Mucosa of stomach (tissue), 1 donor: ENCODE measurements around the gene TENM3.

ENCODE experiments used
- H3K27me3 ChIP-seq: one replicate; pipeline ENCODE4 v1.7.0; 2013; ENCODE audit warnings: mild to moderate bottlenecking, low read length; ENCODE audit not compliant: control insufficient read depth, insufficient read depth
- H3K36me3 ChIP-seq: one replicate; pipeline ENCODE4 v1.7.0; 2013; ENCODE audit warnings: low read length; ENCODE audit not compliant: control insufficient read depth, insufficient read depth
- H3K4me1 ChIP-seq: one replicate; pipeline ENCODE4 v1.7.0; 2013; ENCODE audit warnings: mild to moderate bottlenecking, low read length; ENCODE audit not compliant: control insufficient read depth, insufficient read depth
- H3K4me3 ChIP-seq: one replicate; pipeline ENCODE4 v1.7.0; 2013; ENCODE audit warnings: low read length
- H3K9ac ChIP-seq: one replicate; pipeline ENCODE4 v1.7.0; 2013; ENCODE audit warnings: mild to moderate bottlenecking, low read length, moderate library complexity
- H3K9me3 ChIP-seq: one replicate; pipeline ENCODE4 v1.7.0; 2013; ENCODE audit warnings: mild to moderate bottlenecking, low read length, moderate library complexity; ENCODE audit not compliant: control insufficient read depth
- donor health status: Pancreatic carcinoma.

The TENM3 gene

GRCh38 chr4:182328505-182328904 is 85.3 kb downstream of the TENM3 start:
- Histone ChIP-seq H3K9me3 (no peaks in the 10 kb centered on the region), H3K4me3 (no peak overlapping the region), H3K36me3 (no peaks in the 10 kb centered on the region), H3K4me1 (no peaks in the 10 kb centered on the region), H3K27me3 (no peaks in the 10 kb centered on the region), H3K9ac (no peak overlapping the region)

- H3K27me3 ChIP-seq = no peaks in the 10 kb centered on the region
- H3K9me3 ChIP-seq = no peaks in the 10 kb centered on the region
- H3K36me3 ChIP-seq = no peaks in the 10 kb centered on the region
- no peak overlapping the region for H3K9ac ChIP-seq
- no peaks in the 10 kb centered on the region for H3K4me1 ChIP-seq
- H3K4me3 ChIP-seq = no peak overlapping the region
Observed at GRCh38 chr4:182337366-182337765, 94.2 kb downstream of the TENM3 start.

GRCh38 chr4:182338063-182338462 is 94.9 kb downstream of the TENM3 start:
- Histone ChIP-seq H3K4me3 (no peak overlapping the region), H3K4me1 (no peaks in the 10 kb centered on the region), H3K36me3 (no peaks in the 10 kb centered on the region), H3K9ac (no peak overlapping the region), H3K27me3 (no peaks in the 10 kb centered on the region), H3K9me3 (no peaks in the 10 kb centered on the region)

GRCh38 chr4:182338746-182339145 is 95.5 kb downstream of the TENM3 start:
- H3K9me3 ChIP-seq = no peaks in the 10 kb centered on the region
- no peak overlapping the region for H3K9ac ChIP-seq
- H3K27me3 ChIP-seq = no peaks in the 10 kb centered on the region
- H3K4me1 ChIP-seq = no peaks in the 10 kb centered on the region
- no peaks in the 10 kb centered on the region for H3K36me3 ChIP-seq
- no peak overlapping the region for H3K4me3 ChIP-seq

- no peaks in the 10 kb centered on the region for H3K9me3 ChIP-seq
- H3K9ac ChIP-seq = no peak overlapping the region
- H3K4me1 ChIP-seq = no peaks in the 10 kb centered on the region
- no peak overlapping the region for H3K4me3 ChIP-seq
- no peaks in the 10 kb centered on the region for H3K27me3 ChIP-seq
- H3K36me3 ChIP-seq = no peaks in the 10 kb centered on the region
Observed at GRCh38 chr4:182339221-182339641, 96.0 kb downstream of the TENM3 start.

- Histone ChIP-seq H3K4me1 (no peaks in the 10 kb centered on the region), H3K4me3 (no peak overlapping the region), H3K9ac (no peak overlapping the region), H3K9me3 (no peaks in the 10 kb centered on the region), H3K27me3 (no peaks in the 10 kb centered on the region), H3K36me3 (no peaks in the 10 kb centered on the region)
Observed at GRCh38 chr4:182343453-182343852, 100.3 kb downstream of the TENM3 start.

- no peaks in the 10 kb centered on the region for H3K36me3 ChIP-seq
- no peaks in the 10 kb centered on the region for H3K27me3 ChIP-seq
Observed at GRCh38 chr4:182344968-182345367, 101.8 kb downstream of the TENM3 start.

GRCh38 chr4:182346250-182346649 is 103.0 kb downstream of the TENM3 start:
- no peaks in the 10 kb centered on the region for H3K36me3 ChIP-seq
- no peaks in the 10 kb centered on the region for H3K27me3 ChIP-seq
- H3K9ac ChIP-seq = no peak overlapping the region
- H3K9me3 ChIP-seq = no peaks in the 10 kb centered on the region
- H3K4me3 ChIP-seq = no peak overlapping the region
- no peaks in the 10 kb centered on the region for H3K4me1 ChIP-seq

More at GRCh38 chr4:182344968-182345367, 101.8 kb downstream of the TENM3 start:
- H3K4me1 ChIP-seq = no peaks in the 10 kb centered on the region
- no peak overlapping the region for H3K4me3 ChIP-seq
- no peaks in the 10 kb centered on the region for H3K9me3 ChIP-seq
- H3K9ac ChIP-seq = no peak overlapping the region

- no peak overlapping the region for H3K9ac ChIP-seq
- no peaks in the 10 kb centered on the region for H3K36me3 ChIP-seq
- H3K4me3 ChIP-seq = no peak overlapping the region
- no peaks in the 10 kb centered on the region for H3K9me3 ChIP-seq
- no peaks in the 10 kb centered on the region for H3K4me1 ChIP-seq
- no peaks in the 10 kb centered on the region for H3K27me3 ChIP-seq
Observed at GRCh38 chr4:182346675-182347375, 103.6 kb downstream of the TENM3 start.

- Histone ChIP-seq H3K4me1 (no peaks in the 10 kb centered on the region), H3K9ac (no peak overlapping the region), H3K4me3 (no peak overlapping the region), H3K36me3 (no peaks in the 10 kb centered on the region), H3K9me3 (no peaks in the 10 kb centered on the region), H3K27me3 (no peaks in the 10 kb centered on the region)
Observed at GRCh38 chr4:182348779-182349326, 105.7 kb downstream of the TENM3 start.

GRCh38 chr4:182350041-182350440 is 106.8 kb downstream of the TENM3 start:
- Histone ChIP-seq H3K27me3 (no peaks in the 10 kb centered on the region), H3K36me3 (no peaks in the 10 kb centered on the region), H3K4me1 (no peaks in the 10 kb centered on the region), H3K4me3 (no peak overlapping the region), H3K9me3 (no peaks in the 10 kb centered on the region), H3K9ac (no peak overlapping the region)

GRCh38 chr4:182351485-182351884 is 108.3 kb downstream of the TENM3 start:
- H3K27me3 ChIP-seq = no peaks in the 10 kb centered on the region
- H3K4me3 ChIP-seq = no peak overlapping the region
- H3K9me3 ChIP-seq = no peaks in the 10 kb centered on the region
- no peaks in the 10 kb centered on the region for H3K4me1 ChIP-seq
- H3K36me3 ChIP-seq = no peaks in the 10 kb centered on the region
- no peak overlapping the region for H3K9ac ChIP-seq
